T-helper 1 cell treated with Interleukin-12 subunit alpha and Interleukin-12 subunit beta and Interleukin-4 antibody, amounts not matched to agents 30 ng/mL and 1 ng/mL, for 36 hours (primary cell): Measurements from ENCODE around the gene MRPL24. TPM values are rescaled to one million over a fixed set of nuclear protein-coding genes. Genes with fewer than 3 reads are reported as not detected.
"Not testable (repeated sequence)": the region's sequence is repeated elsewhere in the genome, so short reads cannot be mapped to it uniquely, and the experiment has no call there.

Experiments
- intact Hi-C: fragments of 100-400 bp; cut with micrococcal nuclease; formaldehyde crosslinking; loops from one replicate; pipeline ENCODE4 v1.15.1; 2024
- total RNA-seq: library from RNA; stranded (reverse); gene quantifications from 2 replicates; pipeline ENCODE4 v1.2.3, GENCODE V29; 2022

MRPL24 gene
- total RNA-seq, 1 donor from 2014 or later: 67.4 TPM

DNA sequence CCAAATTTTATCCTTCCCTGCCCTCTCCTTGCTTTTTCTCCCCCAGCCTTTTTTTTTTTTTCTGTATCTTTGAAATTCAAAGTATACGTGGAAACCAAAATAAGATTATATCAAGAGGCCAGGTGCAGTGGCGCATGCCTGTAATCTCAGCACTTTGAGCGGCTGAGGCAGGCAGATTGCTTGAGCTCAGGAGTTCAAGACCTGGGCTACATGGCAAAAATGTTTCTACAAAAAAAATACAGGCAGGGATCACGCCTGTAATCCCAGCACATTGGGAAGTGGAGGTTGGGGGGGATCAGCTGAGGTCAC, 19.9 kb upstream of the MRPL24 start:
- intact Hi-C loops: no loop called here

DNA sequence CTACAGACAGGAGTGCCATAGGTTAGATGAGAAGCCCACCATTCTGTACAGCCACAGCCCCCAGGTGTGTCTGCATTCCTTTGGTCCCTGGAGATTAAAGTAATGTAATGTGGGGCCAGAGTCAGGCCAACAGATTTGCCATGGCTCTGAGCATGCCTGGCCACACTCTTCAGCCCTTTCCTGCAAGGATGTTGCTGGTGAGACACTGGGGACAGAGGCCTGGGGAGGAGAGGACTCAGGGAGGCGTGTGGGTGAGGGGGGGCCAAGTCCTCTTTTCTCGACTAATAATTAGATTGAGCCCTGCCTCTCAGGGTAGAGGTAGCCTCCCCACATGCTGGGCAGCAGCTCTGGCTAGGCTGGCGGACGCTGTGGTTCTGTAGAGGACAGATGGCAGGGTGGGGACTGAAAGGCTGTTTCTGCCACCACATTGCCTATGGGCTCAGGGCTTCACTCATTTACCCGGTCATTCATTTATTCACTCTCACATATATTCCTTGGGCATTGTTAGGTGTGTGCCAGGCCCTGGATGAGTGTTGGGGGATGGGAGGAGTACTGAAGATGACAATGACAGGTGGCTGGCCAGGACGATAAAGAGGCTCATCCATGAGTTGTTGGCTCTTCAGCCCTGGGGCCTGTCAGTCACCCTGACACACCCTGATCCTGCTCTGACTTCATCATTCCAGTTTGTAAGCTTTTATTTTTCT, 19.4 kb upstream of the MRPL24 start:
- intact Hi-C loops: no loop called here

DNA sequence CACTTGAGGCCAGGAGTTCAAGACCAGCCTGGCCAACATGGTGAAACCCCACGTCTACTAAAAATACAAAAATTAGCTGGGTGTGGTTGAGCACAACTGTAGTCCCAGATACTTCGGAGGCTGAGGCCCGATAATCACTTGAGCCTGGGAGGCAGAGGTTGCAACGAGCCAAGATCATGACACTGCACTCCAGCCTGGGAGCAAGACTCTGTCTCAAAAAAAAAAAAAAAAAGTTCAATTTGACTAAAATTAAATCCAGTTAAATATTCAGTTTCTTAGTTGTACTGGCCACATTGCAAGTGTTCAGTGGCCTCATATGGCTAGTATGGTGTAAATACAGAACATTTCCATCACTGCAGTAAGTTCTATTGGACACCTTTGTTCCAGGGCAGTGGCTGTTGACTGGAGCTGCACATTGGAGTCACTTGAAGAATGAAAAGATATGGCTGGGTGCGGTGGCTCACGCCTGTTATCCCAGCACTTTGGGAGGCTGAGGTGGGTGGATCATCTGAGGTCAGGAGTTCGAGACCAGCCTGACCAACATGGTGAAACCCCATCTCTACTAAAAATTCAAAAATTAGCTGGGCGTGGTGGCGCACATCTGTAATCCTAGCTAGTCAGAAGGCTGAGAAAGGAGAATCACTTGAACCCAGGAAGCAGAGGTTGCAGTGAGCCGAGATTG, 16.8 kb upstream of the MRPL24 start:
- intact Hi-C loops: not testable (repeated sequence)

DNA sequence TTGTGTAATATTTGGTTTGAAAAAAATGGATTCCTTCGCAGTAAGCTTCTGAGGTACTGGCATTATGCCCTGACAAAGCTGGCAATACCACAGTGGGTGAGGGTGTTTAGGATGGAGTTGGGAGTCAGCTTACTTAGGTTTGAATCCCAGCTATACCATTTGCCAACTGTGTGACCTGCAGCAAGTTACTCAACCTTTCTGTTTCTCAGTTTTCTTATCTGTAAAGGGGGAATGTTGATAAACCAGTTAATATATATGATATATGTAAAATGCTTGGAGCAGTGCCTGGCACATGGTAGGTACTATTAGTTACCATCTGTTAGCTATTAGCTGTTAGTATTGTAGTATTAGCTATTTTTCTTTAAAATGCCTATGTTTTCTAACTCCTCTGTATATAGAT, 15.5 kb upstream of the MRPL24 start:
- intact Hi-C loops: no loop called here

DNA sequence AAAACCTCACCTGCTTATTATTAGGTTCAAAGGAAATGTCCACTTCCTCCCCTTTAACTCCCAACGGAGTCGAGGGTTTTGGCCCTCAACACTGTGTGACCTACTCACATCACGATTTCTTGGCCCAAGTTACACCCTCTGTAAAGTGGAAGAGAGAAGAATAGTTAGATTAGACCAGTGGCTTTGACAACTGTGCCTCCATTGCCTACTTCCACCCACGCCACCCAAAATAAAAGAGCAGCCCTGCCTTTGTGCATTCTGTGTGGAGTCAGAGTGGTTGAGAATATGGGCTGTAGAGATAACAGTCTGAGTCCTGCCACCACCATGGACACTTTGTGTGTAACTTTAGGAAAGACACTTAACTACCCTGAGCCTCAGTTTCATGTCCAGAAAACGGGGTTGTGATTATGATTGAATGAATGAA, 14.7 kb upstream of the MRPL24 start:
- intact Hi-C loops: no loop called here

DNA sequence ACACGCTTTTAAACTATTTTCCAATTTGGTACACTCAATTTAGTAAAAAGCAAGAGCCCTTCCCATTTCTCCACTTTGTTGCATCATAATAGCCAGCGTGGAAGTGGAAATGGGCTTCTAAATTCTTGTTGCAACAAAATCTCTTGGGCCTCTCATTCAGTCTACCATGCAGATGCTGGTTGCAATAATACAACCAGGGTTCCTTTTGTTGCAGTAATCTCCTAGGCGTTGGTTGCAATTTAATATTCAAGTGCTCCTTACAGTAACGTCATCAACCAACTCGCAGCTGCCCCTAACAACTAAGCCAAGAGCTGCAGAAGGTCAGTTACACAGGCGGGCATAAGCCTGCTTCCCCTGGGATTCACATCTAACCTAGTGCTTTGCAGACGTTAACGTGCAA, 13.3 kb upstream of the MRPL24 start:
- intact Hi-C loops: no loop called here

DNA sequence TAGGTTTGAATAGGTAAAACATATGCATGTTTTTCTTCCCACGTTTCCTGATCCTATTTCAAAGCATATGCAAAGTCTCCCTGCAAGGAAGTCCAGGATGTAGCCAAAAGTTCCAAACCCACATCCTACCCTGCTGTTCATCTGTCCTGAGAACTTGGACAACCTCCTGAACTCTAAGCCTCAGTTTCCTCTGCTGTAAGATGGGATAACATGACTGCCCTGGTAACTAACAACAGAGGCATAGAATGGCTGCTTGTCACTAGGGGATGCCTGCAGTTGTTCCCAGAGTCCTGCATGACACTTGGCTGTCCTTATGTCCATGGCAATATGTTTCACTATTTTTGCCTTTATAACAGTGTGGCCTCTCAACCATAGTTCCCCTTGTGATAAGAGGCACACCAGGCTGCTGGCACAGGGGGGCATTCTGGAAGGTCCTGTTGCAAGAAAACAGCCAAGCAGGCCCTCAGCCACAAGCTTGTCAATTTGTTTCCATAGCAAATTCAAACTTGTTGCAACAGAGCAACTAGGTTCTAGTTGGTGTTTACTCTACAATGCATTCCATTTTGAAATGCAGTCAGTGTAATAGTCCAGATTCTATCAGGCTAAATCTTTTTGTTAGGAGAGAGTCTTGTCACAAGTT, 12.1 kb upstream of the MRPL24 start:
- intact Hi-C loops: no loop called here

DNA sequence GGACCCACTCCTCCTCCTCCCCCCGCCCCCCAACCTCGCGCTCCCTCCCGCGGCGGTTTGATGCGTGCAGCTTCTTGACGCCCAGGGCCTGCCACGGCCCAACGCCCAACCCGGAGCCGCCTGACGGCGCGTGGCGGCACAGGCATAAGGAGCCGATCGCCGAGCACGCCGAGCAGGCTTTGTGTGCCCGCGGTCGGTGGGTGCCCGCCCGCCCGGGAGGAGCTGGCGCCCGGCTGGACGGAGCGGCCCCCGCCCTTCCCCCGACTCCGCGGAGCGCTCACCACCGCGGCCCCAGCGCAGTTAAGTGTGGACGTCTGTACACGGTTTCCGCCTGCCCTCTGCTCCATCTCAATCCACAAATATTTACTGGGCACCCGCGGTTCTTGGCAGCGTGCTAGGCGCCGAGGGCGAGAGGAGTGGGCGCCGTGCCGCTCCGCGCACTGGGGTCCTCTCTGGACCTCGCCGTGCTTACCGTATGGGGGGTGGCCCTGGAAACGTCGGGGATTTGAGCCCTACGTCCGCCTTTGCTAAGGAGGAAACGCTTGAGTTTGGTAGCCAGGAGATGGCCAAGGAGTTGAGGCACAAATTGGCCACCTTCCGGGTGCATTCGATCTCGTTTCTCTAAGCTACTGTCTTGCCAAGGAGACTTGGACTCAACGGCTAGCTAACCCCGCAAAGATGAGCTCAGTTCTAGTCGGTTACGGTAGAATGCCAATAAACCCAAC, 11.0 kb upstream of the MRPL24 start:
- intact Hi-C loops: loop anchor here (1.0 to 2.0 kb wide), 5 partner anchors 11 to 414 kb away; partner anchors contain the start of genes CCT3, ISG20L2, MEF2D and METTL25B

DNA sequence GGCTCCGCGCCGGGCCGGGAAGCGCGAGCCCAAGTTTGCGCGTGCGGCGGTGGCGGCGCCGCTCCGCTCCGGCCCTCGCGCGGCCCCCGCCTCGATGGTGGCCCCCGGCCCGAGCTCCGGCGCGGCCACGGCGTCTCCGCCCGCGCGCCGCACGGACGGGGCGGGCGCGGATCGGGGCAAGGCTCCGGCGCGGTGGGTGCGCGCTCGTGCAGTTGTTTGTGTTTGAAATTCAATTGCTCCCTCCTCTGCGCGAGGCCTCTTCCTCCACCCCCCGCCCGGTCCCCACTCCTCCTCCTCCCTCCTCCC, 10.5 kb upstream of the MRPL24 start, which contains the start of gene HDGF:
Gene HDGF, minus strand, starts transcription at position 225 of the 306 bp plus-strand sequence. CDS start 246 bp downstream, outside the sequence.
- intact Hi-C loops: loop anchor here (1.0 to 2.0 kb wide), 5 partner anchors 10 to 413 kb away; partner anchors contain the start of genes CCT3, ISG20L2, MEF2D and METTL25B

DNA sequence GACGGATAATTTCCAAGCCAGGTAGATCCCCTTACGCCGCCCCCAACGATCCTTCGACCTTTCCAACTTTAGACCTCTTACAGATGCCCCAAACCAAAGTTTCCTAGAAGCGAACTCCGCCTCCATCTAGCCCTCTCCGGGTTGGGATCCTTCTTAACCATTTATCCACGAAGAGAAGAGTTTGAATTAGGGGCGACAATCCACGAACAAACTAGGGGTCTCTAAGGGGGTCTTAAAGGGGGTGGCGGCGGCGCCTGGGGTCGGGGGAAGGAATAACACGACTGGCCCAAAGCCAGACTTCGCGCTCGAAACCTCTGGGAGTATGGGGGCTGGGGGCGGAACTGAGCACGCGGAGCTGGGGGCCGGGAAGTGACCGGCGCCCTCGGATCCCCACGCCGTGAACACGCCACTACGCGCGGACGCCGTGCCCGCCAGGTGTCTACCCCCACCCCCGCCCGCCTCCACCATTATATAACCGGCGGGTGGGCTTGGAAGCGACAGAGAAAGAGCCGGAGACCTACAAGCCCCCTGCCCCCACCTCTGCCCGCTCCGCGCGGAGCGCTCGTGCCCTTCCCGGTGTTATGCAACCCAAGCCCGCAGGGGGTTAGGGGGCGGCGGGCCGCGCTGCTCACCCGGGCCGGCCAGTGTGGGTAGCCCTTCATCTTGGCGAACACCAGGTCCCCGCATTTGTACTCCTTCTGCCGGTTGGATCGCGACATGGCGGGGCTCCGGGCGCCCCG, 10.0 kb upstream of the MRPL24 start:
- intact Hi-C loops: loop anchor here (1.0 to 2.0 kb wide), 5 partner anchors 10 to 413 kb away; partner anchors contain the start of genes CCT3, ISG20L2, MEF2D and METTL25B

DNA sequence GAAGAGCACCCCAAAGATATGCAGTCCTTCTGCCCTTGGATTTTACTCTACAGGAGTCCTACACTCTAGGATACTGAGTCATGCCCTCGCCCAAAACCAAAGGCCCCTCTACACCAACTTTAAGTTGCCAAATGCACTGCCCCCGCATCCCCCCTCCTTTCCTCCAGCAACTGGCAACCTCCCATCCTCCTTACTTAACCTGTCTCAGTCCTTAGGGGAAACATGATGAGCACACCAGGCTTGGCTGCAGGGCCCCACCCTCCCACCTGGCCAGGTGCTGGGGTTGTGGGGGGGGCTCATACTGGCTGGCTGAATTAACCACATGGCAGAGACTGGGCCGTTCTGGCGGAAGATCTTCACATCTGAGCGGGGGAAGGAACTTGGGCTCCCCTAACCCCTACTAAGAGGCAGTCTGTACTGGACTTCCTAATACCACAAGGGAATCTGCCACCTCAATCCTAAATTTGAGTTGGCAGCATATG, 9.3 kb upstream of the MRPL24 start:
- intact Hi-C loops: loop anchor here (2.0 kb wide), 1 partner anchor 249 kb away; the partner anchor contains the start of gene MEF2D

DNA sequence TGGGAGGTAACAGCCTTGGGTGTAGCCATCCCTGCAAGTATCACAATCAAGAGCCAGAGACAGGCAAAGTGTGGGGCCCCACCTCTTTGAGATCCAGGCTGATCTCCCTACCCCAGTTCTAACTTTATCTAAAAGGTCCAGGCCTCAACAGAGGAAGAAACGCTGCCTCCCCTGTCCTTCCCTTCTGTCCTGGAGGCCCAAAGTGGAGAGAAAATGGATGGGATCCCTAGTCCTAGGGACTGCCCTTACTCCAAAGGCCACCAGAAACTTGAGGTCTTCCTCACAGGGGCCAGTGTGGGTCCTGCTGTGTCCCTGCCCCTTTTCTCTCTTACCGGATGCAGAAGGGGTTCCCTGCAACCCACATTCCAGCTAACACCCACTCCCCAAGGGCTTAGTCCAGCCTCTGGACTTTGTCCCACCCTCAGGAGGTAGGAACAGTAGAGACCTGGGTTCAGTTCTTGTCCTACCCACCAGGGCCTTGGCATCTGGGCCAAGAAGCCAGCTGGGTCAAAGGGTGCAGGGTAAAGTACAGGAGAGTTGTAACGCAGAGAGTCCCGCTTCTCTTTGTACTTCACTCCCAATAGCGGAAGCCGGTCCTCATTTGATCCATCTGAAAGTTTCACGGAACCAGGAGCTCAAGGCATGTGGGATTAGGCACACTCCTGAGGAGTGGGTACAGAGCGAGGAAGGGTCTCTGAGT, 8.7 kb upstream of the MRPL24 start:
- intact Hi-C loops: loop anchor here (2.0 to 10.0 kb wide), 2 partner anchors 249 to 815 kb away; partner anchors contain the start of genes KHDC4 and MEF2D

DNA sequence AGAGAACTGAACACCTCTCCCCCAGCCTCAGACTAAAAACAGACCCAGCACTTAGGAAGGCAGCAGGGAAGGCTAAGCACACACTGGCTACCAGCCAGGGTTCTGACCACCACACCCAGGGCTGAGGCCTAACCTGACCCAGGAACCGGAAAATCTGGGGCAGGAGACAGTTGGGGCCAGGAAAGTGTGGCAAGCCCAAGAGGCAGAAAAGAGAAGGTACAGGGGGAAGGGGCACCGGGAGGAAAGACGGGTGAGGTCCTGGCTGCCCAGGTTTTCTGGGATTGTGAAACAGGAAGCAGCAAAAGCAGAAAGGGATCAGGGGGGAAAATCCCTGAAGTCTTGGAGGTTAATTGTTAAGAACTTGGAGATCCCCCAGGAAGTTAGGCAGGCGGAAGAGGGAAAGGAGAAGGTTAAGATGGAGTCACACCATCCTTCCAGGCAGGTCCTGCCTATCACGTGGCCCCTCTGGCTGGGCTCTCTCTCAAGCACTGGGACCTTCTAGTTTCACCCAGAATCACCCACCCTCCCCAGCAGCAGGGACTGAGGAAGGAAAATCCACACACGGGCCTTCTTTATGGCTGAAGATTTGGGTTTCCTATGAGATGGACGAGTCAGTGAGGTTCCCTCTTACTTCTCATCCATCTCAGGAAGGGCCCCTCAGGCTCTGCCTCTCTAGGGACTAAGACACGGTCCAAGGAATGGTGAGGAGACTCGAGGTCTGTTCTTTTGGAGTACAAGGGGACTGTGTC, 8.0 kb upstream of the MRPL24 start:
- intact Hi-C loops: loop anchor here (10.0 kb wide), 1 partner anchor 814 kb away; the partner anchor contains the start of gene KHDC4

DNA sequence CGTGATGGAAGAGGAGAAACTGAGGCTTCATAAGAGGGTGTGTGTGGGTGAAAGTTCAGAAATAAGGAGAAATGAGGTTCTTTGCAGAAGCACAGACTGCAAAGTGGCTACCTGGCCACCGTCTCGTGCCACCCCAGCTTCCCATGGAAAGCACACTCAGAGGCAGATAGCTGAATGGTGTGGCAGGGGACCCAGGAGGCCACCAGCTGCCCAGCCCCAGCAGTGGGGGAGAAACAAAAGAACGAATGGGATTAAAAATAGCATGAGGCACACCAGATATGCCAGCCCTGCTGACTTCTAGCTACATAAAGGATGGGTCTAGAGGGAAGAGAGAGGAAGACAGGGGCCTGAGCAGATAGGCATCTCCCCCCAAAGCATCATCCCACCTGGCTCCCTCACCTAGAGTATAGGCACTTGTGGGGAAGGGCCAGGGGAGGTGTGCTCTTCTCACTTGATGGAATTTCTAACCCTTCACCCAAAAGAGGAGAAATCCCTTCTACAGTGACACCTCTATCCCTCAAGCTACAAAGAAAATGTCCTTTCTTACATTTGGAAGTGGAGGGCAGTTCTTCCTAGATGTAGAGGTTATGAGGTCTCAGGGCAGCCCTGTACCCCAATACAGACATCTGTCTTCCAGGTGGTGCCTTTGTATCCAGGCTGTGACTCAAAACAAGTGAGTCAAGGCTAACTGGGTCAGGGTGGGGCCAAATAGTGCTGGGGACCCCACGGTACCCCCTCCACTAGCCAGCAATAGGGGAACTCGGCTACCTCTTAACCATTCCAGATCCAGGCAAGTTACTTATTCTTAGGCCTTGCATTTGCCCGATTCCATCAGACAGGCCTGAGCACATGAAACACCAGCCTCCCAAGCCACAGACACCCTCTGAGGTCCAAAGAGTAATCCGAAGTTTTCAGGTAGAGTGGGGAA, 7.1 kb upstream of the MRPL24 start:
- intact Hi-C loops: loop anchor here (10.0 kb wide), 1 partner anchor 813 kb away; the partner anchor contains the start of gene KHDC4

DNA sequence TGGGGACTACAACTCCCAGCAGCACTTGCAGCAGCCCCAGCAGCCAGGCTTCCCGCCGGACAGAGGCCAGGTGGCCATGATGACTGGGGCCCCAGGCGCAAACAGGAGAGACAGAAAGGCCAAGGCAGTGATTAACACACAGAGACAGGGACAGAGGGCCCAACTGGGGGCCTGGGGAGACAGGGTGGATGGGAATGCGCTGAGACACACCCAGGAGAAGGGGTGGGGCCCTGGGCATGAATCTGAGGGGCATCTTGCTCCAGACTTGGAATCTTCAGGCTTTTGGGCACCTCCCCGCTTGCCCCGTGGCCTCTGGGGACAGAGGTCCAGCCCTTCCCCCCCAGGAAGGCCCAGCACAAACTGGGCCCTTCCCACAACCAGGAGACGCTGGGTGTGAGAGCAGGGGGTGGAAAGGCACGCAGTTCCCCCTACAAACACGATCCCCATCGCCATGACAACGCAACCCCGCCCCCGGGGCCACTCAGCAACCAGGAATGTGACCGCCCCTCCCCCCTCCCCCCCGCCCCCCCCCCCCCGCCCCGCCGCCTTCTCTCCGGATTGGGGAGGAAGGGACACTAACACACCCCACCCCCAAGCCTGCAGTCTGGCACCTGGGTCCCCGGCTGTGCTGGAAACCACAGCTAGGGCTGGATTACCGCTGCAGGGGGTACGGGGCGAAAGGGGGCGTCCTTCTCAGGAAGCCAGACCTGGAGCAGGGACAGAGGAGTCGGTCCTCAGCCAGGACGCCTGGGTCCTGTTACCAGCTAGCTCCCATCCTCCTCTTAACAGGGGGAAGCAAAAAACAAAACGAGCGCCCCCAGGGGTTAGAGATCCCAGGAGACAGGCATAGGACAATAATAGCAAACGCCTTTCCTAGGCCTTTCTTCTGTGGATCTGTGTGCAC, 6.1 kb upstream of the MRPL24 start:
- intact Hi-C loops: loop anchor here (10.0 kb wide), 1 partner anchor 812 kb away; the partner anchor contains the start of gene KHDC4

DNA sequence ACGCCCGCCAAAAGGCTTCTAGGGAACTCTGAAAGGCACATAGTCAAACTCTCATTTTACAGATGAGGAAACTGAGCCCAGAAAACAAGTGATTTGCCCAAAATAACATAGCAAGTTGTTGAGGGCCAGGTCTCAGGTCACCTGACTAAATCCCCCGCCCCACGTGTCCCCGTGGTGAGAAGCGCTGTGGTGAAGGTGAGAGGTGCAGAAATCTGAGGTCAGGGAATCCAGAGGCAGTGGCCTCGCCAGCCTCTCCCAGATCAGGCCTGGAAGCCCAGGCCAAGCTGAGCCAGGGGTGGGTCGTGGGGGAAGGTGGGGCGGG, 5.5 kb upstream of the MRPL24 start:
- intact Hi-C loops: loop anchor here (10.0 kb wide), 1 partner anchor 812 kb away; the partner anchor contains the start of gene KHDC4

DNA sequence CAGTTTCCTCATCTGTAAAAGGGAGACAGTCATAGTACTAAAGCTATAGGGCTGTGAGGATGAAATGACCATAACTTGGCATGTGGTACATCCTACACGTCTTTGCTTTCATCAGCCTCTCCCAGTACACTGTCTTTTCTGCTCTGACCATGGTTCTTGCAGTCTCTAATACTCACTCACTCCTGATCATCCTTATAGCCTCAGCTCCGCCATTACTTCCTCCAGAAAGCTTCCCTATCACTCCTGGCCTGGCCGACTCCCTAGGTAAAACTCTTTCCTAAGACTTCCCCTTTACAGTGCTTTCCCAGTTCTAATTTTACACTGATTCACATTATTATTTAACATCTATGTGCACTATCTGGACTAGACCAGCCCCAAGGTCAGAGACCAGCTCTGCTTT, 5.0 kb upstream of the MRPL24 start:
- intact Hi-C loops: loop anchor here (10.0 kb wide), 1 partner anchor 811 kb away; the partner anchor contains the start of gene KHDC4
